CD4-positive, alpha-beta T cell (primary cell): ENCODE data around the gene DLK1. TPM values are rescaled to one million over a fixed set of nuclear protein-coding genes. Genes with fewer than 3 reads are reported as not detected.
A peak's percentile ranks its signal among the peaks of the same experiment; 100 is the strongest.

ENCODE experiments used
- ATAC-seq: fragments of 200-7000 bp; cut with Tn5 transposase; one replicate; pipeline ENCODE4 v1.10.0; 2022; ENCODE audit warnings: mild to moderate bottlenecking; ENCODE audit not compliant: poor library complexity
- CTCF ChIA-PET: fragments of 350-600 bp; sonication (Branson Sonifier 250); formaldehyde crosslinking; loops from one replicate; lab custom pipeline; 2021; ENCODE audit warnings: antibody characterized with exemption, inconsistent platforms; lab: Charles Lee
- POLR2A ChIA-PET: fragments of 350-600 bp; sonication (Branson Sonifier 250); formaldehyde crosslinking; loops from one replicate; lab custom pipeline; 2021; ENCODE audit warnings: antibody characterized with exemption, inconsistent platforms; lab: Charles Lee
- DNase-seq, 14 experiments: peaks; one replicate each; pipeline ENCODE4 v3.0.0-alpha.2; 2013 to 2020; ENCODE audit warnings: mixed read lengths in 2 of 14
- H3K27ac ChIP-seq, 2 donors: one replicate each; pipeline versions ENCODE4 v1.5.1 to v1.7.0; 2013; ENCODE audit warnings: low read length in 2 of 2, low read depth in 1 of 2, mild to moderate bottlenecking in 1 of 2
- H3K27me3 ChIP-seq, 2 experiments: 1 replicate in 1 of 2; 2 replicates in 1 of 2; pipeline versions ENCODE4 v1.6.1 to v1.7.0; 2013; ENCODE audit warnings: low read length in 2 of 2, control low read depth in 1 of 2, mild to moderate bottlenecking in 1 of 2, moderate library complexity in 1 of 2; ENCODE audit not compliant: insufficient read depth in 2 of 2, control insufficient read depth in 1 of 2
- H3K36me3 ChIP-seq: one replicate; pipeline ENCODE4 v1.6.1; 2013; ENCODE audit warnings: low read length, control low read depth; ENCODE audit not compliant: insufficient read depth
- H3K4me1 ChIP-seq: one replicate; pipeline ENCODE4 v1.6.1; 2013; ENCODE audit warnings: low read length, control low read depth; ENCODE audit not compliant: insufficient read depth
- H3K4me3 ChIP-seq: one replicate; pipeline ENCODE4 v1.5.1; 2013; ENCODE audit warnings: mild to moderate bottlenecking, low read length, moderate library complexity
- H3K9me3 ChIP-seq, 2 experiments: 1 replicate in 1 of 2; 2 replicates in 1 of 2; pipeline versions ENCODE4 v1.6.1 to v1.7.0; 2013; ENCODE audit warnings: low read length in 2 of 2, mild to moderate bottlenecking in 2 of 2, control low read depth in 1 of 2, moderate library complexity in 1 of 2; ENCODE audit not compliant: control insufficient read depth in 1 of 2, insufficient read depth in 1 of 2
- H3K27ac Mint-ChIP-seq: one replicate; pipeline ENCODE4 v1.8.0; 2020; ENCODE audit warnings: mixed read lengths
- H3K27me3 Mint-ChIP-seq: one replicate; pipeline ENCODE4 v1.8.0; 2021; ENCODE audit warnings: mixed read lengths
- H3K36me3 Mint-ChIP-seq: one replicate; pipeline ENCODE4 v1.8.0; 2021; ENCODE audit warnings: low read depth, mixed read lengths
- H3K4me1 Mint-ChIP-seq: one replicate; pipeline ENCODE4 v1.8.0; 2021; ENCODE audit warnings: low read depth, mixed read lengths
- H3K4me3 Mint-ChIP-seq: one replicate; pipeline ENCODE4 v1.8.0; 2020; ENCODE audit warnings: mild to moderate bottlenecking, mixed read lengths
- H3K9me3 Mint-ChIP-seq: one replicate; pipeline ENCODE4 v1.8.0; 2020; ENCODE audit warnings: mixed read lengths
- CTCF ChIP-seq: fragments of 200-600 bp; IDR thresholded peaks from one replicate; pipeline ENCODE4 v1.8.0; 2022; ENCODE audit warnings: antibody characterized with exemption, mild to moderate bottlenecking
- intact Hi-C, 2 experiments: fragments of 100-400 bp; cut with DNase I in 1 of 2; cut with micrococcal nuclease in 1 of 2; formaldehyde crosslinking; loops; one replicate each; pipeline versions ENCODE4 v1.15.1 to v1.9.0; 2023 to 2025; cut with DNase I, micrococcal nuclease
- total RNA-seq, 174 experiments: library from RNA in 2 of 174; stranded (reverse) in 2 of 174; gene quantifications; one replicate each; pipeline ENCODE4 v1.2.3 and lab custom pipeline; 2021 to 2026

DLK1 gene
- total RNA-seq, 2 experiments from 2014 or later = not detected

DNA sequence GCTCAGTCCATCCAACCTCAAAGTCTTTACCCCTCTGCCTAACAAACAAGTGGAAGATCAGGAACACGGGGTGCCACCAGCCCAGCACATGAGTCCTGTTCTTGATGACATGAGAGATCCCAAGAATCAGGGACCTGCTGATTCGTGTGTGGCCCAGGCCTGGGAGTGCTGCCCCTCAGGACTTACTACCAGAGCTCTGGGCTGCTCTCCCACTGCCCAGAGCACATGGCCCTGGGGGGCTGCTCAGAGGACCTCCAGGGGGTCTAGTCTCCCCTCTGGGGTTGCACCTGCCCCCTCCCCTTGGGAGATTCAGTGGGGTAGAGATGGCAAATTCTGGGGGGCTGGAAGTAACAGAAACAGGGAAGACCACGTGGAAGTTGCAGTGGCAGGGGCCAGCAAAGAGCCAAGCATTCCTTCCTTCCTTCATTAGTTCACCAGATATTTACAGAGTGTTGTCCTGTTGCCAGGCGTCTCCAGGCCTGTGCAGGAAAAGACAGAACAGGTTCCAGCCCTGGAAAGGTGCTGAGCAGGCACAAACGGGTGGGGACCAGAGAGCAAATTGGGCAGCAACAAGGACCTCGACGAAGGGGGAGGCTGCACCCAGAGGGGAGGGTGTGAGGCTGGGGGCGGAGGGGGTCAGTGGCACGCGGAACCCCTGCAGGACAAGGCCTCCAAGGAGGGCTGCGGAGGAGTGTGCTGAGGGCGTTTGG is 54.1 kb downstream of the DLK1 start:
- DNase-seq = no peak
- intact Hi-C loops = no loop called here
- no peak for ATAC-seq
- no peak overlapping the region for H3K27ac Mint-ChIP-seq
- H3K36me3 ChIP-seq = no peaks in the 10 kb centered on the region
- no peaks in the 10 kb centered on the region for H3K27me3 ChIP-seq
- CTCF ChIA-PET = no interaction called here
- peaks cover 3% of the 10 kb centered on the region for H3K27me3 Mint-ChIP-seq
- POLR2A ChIA-PET = no interaction called here
- no peak overlapping the region for H3K4me3 ChIP-seq
- H3K4me1 Mint-ChIP-seq = no peaks in the 10 kb centered on the region
- no peaks in the 10 kb centered on the region for H3K9me3 Mint-ChIP-seq
- H3K4me3 Mint-ChIP-seq = no peak overlapping the region
- H3K36me3 Mint-ChIP-seq = no peaks in the 10 kb centered on the region
- no peak for TF ChIP-seq CTCF
- H3K27ac ChIP-seq = no peak overlapping the region
- no peaks in the 10 kb centered on the region for H3K4me1 ChIP-seq
- no peaks in the 10 kb centered on the region for H3K9me3 ChIP-seq

DNA sequence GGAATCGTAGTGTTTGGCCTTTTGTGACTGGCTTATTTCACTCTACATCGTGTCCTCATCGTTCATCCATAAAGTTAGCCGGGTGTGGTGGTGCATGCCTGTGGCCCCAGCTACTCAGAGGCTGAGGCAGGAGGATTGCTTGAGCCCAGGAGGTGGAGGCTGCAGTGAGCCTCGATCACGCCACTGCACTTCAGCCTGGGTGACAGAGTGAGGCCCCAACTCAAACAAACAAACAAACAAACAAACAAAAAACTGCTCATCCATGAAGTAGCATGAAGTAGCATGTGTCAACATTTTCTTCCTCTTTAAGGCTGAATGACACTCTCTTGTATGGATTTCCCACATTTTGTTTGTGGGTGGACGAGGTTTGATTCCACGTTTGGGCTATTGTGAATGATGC is 55.3 kb downstream of the DLK1 start:
- CTCF ChIA-PET = no interaction called here
- H3K4me1 ChIP-seq = no peaks in the 10 kb centered on the region
- Mint-ChIP-seq H3K27me3 (peaks cover 3% of the 10 kb centered on the region), H3K4me3 (no peak overlapping the region), H3K27ac (no peak overlapping the region), H3K9me3 (no peaks in the 10 kb centered on the region), H3K36me3 (no peaks in the 10 kb centered on the region), H3K4me1 (no peaks in the 10 kb centered on the region)
- DNase-seq (no peak), ATAC-seq (no peak)
- H3K4me3 ChIP-seq = no peak overlapping the region
- intact Hi-C loops = no loop called here
- H3K27me3 ChIP-seq = no peaks in the 10 kb centered on the region
- no peaks in the 10 kb centered on the region for H3K9me3 ChIP-seq
- no peaks in the 10 kb centered on the region for H3K36me3 ChIP-seq
- no peak for TF ChIP-seq CTCF
- POLR2A ChIA-PET = no interaction called here
- H3K27ac ChIP-seq = no peak overlapping the region

DNA sequence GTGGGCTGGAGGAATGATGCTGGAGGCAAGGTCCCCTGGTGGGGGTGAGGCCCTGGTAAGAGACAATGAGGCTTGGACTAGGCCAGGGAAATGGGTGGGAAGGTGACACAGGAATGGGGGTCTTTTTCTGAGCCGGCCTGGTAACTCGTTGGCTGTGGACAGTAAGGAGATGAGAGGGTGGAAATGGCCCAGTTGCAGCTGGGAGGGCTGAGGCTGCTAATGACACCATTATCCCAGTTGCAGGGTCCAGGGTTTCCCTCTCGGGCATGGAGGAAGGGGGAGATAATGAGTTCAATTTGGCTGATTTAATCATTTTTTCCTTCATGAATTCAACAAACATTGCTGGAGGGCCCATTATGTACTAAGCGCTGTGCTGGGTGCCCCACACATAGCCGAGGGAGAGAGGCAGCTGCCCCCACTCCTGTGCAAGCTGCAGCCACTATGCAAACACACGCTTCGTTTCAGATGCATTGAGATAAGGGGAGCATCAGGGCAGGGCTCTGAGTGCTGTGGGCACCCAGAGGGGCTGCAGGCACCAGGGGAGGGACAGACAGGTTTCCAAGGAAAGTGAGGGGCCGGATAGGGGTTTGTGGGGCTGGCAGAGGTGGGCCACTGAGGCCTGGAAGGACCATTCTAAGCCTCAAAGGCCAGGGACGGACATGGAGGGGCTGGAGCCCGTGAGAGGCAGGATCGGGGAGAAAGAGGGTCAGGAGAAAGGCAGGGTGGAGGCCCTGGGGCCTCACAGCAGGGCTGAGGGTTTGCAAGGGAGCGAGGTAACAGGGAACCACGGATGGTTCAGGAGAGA is 56.0 kb downstream of the DLK1 start:
- Histone ChIP-seq H3K9me3 (no peaks in the 10 kb centered on the region), H3K36me3 (no peaks in the 10 kb centered on the region), H3K4me1 (no peaks in the 10 kb centered on the region), H3K27me3 (no peaks in the 10 kb centered on the region), H3K4me3 (no peak overlapping the region), H3K27ac (no peak overlapping the region)
- H3K27ac Mint-ChIP-seq = no peak overlapping the region
- CTCF ChIA-PET = no interaction called here
- intact Hi-C loops = no loop called here
- no peak for TF ChIP-seq CTCF
- POLR2A ChIA-PET = no interaction called here
- ATAC-seq (no peak), DNase-seq (peak in 1 of 14 experiments; percentile 14)
- H3K36me3 Mint-ChIP-seq = no peaks in the 10 kb centered on the region
- H3K9me3 Mint-ChIP-seq = no peaks in the 10 kb centered on the region
- no peaks in the 10 kb centered on the region for H3K4me1 Mint-ChIP-seq
- no peak overlapping the region for H3K4me3 Mint-ChIP-seq
- H3K27me3 Mint-ChIP-seq = peaks cover 3% of the 10 kb centered on the region
